Caco-2 (cell line): ENCODE data around the gene MMEL1. TPM values are rescaled to one million over a fixed set of nuclear protein-coding genes. Genes with fewer than 3 reads are reported as not detected.

Experiments
- BruUV-seq: library from RNA; stranded (reverse); fragments of 400-500 nt; replicated peaks from 2 replicates; lab custom pipeline; 2021; lab: Mats Ljungman, UMichigan
- CTCF ChIA-PET: fragments of 300-600 bp; sonication (Branson Sonifier 250); formaldehyde crosslinking; loops from one replicate; lab custom pipeline; 2022; ENCODE audit warnings: antibody characterized with exemption; lab: Charles Lee
- POLR2A ChIA-PET: fragments of 300-600 bp; sonication (Branson Sonifier 250); formaldehyde crosslinking; loops from one replicate; lab custom pipeline; 2022; ENCODE audit warnings: antibody characterized with exemption; lab: Charles Lee
- DNase-seq, 2 experiments: peaks; one replicate each; pipeline versions ENCODE4 v3.0.0 to v3.0.0-alpha.2; 2020 to 2022
- H3K27me3 ChIP-seq: replicated peaks from 2 replicates; pipeline ENCODE4 v1.6.0; 2011; ENCODE audit warnings: low read length; ENCODE audit not compliant: control insufficient read depth, insufficient read depth
- H3K36me3 ChIP-seq: 2 replicates; pipeline ENCODE4 v1.5.1; 2011; ENCODE audit warnings: low read length; ENCODE audit not compliant: control insufficient read depth, insufficient read depth
- H3K4me1 ChIP-seq: fragments of 250-450 bp; sonication (Bioruptor Pico); 2 replicates; pipeline ENCODE4 v1.5.1; 2020; ENCODE audit warnings: mild to moderate bottlenecking
- H3K4me3 ChIP-seq: 2 replicates; pipeline ENCODE4 v1.5.1; 2011; ENCODE audit warnings: low read depth, mild to moderate bottlenecking, control low read depth, low read length
- H3K9me3 ChIP-seq: fragments of 250-450 bp; sonication (Bioruptor Pico); 2 replicates; pipeline ENCODE4 v1.5.1; 2020; ENCODE audit warnings: mild to moderate bottlenecking, moderate library complexity
- H3K27ac Mint-ChIP-seq: one replicate; pipeline ENCODE4 v1.8.0; 2022; ENCODE audit warnings: mixed read lengths; ENCODE audit not compliant: unreplicated experiment
- H3K27me3 Mint-ChIP-seq: one replicate; pipeline ENCODE4 v1.8.0; 2022; ENCODE audit warnings: mixed read lengths; ENCODE audit not compliant: insufficient read depth, unreplicated experiment
- H3K36me3 Mint-ChIP-seq: one replicate; pipeline ENCODE4 v1.8.0; 2022; ENCODE audit warnings: mild to moderate bottlenecking, mixed read lengths; ENCODE audit not compliant: insufficient read depth, unreplicated experiment
- H3K4me1 Mint-ChIP-seq: one replicate; pipeline ENCODE4 v1.8.0; 2022; ENCODE audit warnings: low read depth, mixed read lengths; ENCODE audit not compliant: unreplicated experiment
- H3K4me3 Mint-ChIP-seq: one replicate; pipeline ENCODE4 v1.8.0; 2022; ENCODE audit warnings: mild to moderate bottlenecking, moderate library complexity, mixed read lengths; ENCODE audit not compliant: unreplicated experiment
- H3K9me3 Mint-ChIP-seq: one replicate; pipeline ENCODE4 v1.8.0; 2022; ENCODE audit warnings: mixed read lengths; ENCODE audit not compliant: unreplicated experiment
- intact Hi-C: fragments of 100-400 bp; cut with micrococcal nuclease; formaldehyde crosslinking; loops from one replicate; pipeline ENCODE4 v1.10.0; 2022; ENCODE audit not compliant: unreplicated experiment
- total RNA-seq: library from RNA; stranded (reverse); gene quantifications from 2 replicates; pipeline ENCODE4 v1.2.3, GENCODE V29; 2022
- TF ChIP-seq, protein P1 (sequence below), 2 experiments: fragments of 200-600 bp in 1 of 2; IDR thresholded peaks; 1 replicate in 1 of 2; 2 replicates in 1 of 2; pipeline versions ENCODE4 v1.5.1 to v1.8.0; 2011 to 2022; ENCODE audit warnings: antibody characterized with exemption in 1 of 2, control low read depth in 1 of 2, inconsistent platforms in 1 of 2, low read depth in 1 of 2, low read length in 1 of 2, mild to moderate bottlenecking in 1 of 2, moderate library complexity in 1 of 2; ENCODE audit not compliant: insufficient read depth in 1 of 2, severe bottlenecking in 1 of 2, unreplicated experiment in 1 of 2

The MMEL1 gene
- total RNA-seq, 1 experiment from 2014 or later = not detected

DNA sequence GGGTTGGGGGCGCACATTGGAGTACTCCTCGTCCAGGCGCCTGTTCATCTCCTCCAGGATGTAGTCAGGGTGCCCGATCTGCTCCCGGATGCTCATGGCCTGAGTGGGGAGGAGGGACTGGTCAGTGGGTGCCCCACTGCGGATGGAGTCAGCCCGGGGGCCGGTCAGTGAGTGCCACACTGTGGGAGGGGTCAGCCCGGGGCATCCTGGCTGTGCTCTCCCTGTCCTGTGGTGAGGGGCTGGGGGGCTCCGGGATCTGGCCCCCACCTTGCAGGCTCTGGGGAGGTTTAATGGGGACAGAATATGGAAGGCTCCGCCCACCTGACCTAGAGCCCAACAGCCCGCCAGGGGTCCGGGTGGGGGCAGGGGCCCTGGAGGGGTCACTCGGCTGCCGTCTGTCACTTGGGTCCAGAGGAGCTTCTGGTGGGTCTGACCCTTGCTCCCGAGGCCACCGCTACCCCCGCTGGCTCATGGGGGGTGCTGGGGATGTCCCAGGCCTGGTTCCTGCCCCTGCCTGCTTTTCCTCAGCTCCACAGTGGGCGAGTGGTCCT, 37.5 kb downstream of the MMEL1 start:
- ChIA-PET POLR2A (interaction anchor here (0.5 kb wide), 1 partner anchor 368 kb away, joined by 3 read pairs; no protein-coding TSS in a partner anchor), CTCF (no interaction called here)
- Mint-ChIP-seq H3K4me1 (no peaks in the 10 kb centered on the region), H3K27me3 (peaks cover 6% of the 10 kb centered on the region), H3K4me3 (no peak overlapping the region), H3K36me3 (no peaks in the 10 kb centered on the region), H3K27ac (no peak overlapping the region), H3K9me3 (no peaks in the 10 kb centered on the region)
- Histone ChIP-seq H3K4me1 (no peaks in the 10 kb centered on the region), H3K36me3 (no peaks in the 10 kb centered on the region), H3K9me3 (no peaks in the 10 kb centered on the region), H3K4me3 (no peak overlapping the region), H3K27me3 (no peaks in the 10 kb centered on the region)
- intact Hi-C loops = no loop called here
- no TSS peak for BruUV-seq
- TF ChIP-seq, protein P1, sequence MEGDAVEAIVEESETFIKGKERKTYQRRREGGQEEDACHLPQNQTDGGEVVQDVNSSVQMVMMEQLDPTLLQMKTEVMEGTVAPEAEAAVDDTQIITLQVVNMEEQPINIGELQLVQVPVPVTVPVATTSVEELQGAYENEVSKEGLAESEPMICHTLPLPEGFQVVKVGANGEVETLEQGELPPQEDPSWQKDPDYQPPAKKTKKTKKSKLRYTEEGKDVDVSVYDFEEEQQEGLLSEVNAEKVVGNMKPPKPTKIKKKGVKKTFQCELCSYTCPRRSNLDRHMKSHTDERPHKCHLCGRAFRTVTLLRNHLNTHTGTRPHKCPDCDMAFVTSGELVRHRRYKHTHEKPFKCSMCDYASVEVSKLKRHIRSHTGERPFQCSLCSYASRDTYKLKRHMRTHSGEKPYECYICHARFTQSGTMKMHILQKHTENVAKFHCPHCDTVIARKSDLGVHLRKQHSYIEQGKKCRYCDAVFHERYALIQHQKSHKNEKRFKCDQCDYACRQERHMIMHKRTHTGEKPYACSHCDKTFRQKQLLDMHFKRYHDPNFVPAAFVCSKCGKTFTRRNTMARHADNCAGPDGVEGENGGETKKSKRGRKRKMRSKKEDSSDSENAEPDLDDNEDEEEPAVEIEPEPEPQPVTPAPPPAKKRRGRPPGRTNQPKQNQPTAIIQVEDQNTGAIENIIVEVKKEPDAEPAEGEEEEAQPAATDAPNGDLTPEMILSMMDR (IDR thresholded peaks at IDR 0.05; ENCODE audit: insufficient read depth in 1 of 2, low read depth in 1 of 2, low read length in 1 of 2, severe bottlenecking in 1 of 2, unreplicated experiment in 1 of 2) = no peak
- DNase-seq = no peak

DNA sequence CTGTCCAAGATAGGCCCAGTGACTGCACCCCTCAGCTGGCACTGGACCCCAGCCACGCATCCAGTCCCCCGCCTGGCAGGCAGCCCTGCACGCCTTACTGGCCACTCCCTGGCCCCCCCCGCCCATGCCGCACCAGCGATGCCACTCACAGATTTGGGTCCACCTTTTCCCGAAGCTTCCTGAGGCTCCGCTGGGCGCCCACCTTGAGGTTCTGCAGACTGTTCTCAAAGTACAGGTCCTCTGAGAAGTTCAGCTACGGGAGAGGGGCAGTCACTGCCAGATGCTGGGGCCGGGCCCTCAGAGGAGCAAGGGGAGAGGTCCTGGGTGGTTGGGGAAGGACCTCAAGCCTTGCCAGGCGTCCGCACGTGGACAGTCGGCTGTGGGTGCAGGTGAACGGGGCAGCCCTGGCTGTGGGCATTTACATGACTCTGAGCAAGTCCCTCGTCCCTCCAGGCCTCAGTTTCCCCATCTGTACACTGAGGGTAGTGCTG, 38.1 kb downstream of the MMEL1 start:
- no TSS peak for BruUV-seq
- Histone ChIP-seq H3K9me3 (no peaks in the 10 kb centered on the region), H3K4me1 (no peaks in the 10 kb centered on the region), H3K27me3 (no peaks in the 10 kb centered on the region), H3K36me3 (no peaks in the 10 kb centered on the region), H3K4me3 (no peak overlapping the region)
- H3K4me3 Mint-ChIP-seq = no peak overlapping the region
- CTCF ChIA-PET = no interaction called here
- H3K27me3 Mint-ChIP-seq = peaks cover 6% of the 10 kb centered on the region
- TF ChIP-seq, protein P1 (IDR thresholded peaks at IDR 0.05; ENCODE audit: insufficient read depth in 1 of 2, low read depth in 1 of 2, low read length in 1 of 2, severe bottlenecking in 1 of 2, unreplicated experiment in 1 of 2) = no peak
- POLR2A ChIA-PET = interaction anchor here (0.5 kb wide), 1 partner anchor 367 kb away, joined by 3 read pairs; no protein-coding TSS in a partner anchor
- no peaks in the 10 kb centered on the region for H3K9me3 Mint-ChIP-seq
- H3K36me3 Mint-ChIP-seq = no peaks in the 10 kb centered on the region
- H3K27ac Mint-ChIP-seq = no peak overlapping the region
- DNase-seq = no peak
- intact Hi-C loops = no loop called here
- H3K4me1 Mint-ChIP-seq = no peaks in the 10 kb centered on the region

DNA sequence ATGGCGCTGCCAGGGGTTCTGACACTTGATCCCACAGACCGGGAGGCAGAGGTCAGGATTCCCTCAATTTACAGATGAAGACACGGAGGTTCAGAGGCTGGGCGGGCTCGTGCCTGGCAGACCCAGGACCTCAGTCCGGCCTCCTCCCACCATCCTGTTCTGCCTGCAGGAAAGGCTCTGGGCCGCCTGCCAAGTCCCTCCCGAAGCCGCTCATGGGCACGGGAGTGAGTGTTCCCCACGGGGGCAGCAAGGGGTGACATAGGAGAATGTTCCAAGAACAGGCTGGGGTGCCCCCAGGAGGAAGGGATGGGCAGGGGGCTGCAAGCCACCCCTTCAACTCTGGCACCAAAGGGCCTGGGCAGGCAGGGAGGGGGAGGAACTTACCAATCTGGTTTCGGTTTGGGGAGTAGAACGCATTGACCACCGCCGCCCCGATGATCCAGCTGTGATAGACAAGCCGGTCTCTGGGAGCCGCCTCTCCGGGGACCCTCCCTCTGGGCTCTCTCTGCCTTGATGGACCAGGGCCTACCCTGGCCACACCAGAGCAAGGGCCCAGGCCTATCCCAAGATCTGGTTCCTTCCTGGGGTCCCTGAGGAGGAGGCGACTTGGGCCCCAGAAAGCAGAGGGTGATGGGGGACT, 38.7 kb downstream of the MMEL1 start:
- Histone ChIP-seq H3K27me3 (no peaks in the 10 kb centered on the region), H3K9me3 (no peaks in the 10 kb centered on the region), H3K4me1 (no peaks in the 10 kb centered on the region), H3K36me3 (no peaks in the 10 kb centered on the region), H3K4me3 (no peak overlapping the region)
- ChIA-PET POLR2A (no interaction called here), CTCF (no interaction called here)
- no peaks in the 10 kb centered on the region for H3K4me1 Mint-ChIP-seq
- intact Hi-C loops = no loop called here
- H3K27ac Mint-ChIP-seq = no peak overlapping the region
- H3K27me3 Mint-ChIP-seq = peaks cover 6% of the 10 kb centered on the region
- no peak overlapping the region for H3K4me3 Mint-ChIP-seq
- DNase-seq = no peak
- H3K36me3 Mint-ChIP-seq = no peaks in the 10 kb centered on the region
- BruUV-seq = no TSS peak
- TF ChIP-seq, protein P1 (IDR thresholded peaks at IDR 0.05; ENCODE audit: insufficient read depth in 1 of 2, low read depth in 1 of 2, low read length in 1 of 2, severe bottlenecking in 1 of 2, unreplicated experiment in 1 of 2) = no peak
- H3K9me3 Mint-ChIP-seq = no peaks in the 10 kb centered on the region
